ENCODE measurements around the gene CXorf38.

CXorf38 gene, protein sequence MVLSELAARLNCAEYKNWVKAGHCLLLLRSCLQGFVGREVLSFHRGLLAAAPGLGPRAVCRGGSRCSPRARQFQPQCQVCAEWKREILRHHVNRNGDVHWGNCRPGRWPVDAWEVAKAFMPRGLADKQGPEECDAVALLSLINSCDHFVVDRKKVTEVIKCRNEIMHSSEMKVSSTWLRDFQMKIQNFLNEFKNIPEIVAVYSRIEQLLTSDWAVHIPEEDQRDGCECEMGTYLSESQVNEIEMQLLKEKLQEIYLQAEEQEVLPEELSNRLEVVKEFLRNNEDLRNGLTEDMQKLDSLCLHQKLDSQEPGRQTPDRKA

GRCh38 chrX:40647307-40648197 is at the start of gene CXorf38:
Gene CXorf38, minus strand, starts transcription at chrX:40647561. Its CDS starts 41 bp downstream, at chrX:40647520.
- DNase-seq: peak; percentile 91

GRCh38 chrX:40694802-40695201 is 47.4 kb upstream of the CXorf38 start:
- DNase-seq: no peak

DNA sequence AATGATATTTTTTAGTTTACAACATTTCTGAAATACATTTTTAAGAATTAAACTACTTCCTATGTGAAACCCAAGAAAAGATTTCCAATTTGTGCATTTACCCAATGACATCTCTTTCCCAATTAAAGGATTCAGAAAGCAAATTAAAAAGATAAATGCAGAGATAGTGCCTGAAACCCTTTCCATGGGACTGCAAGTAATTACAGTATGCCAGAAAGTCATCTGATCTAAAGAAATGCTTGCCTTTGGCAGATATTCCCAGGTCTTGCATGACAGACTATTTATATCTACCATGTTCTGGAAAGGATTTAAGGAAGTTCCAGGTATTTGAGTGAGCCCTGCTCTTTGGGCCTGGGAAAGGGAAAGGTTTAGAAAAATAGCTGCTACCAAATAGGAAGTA is 41.6 kb upstream of the CXorf38 start:
- no peak for DNase-seq

GRCh38 chrX:40687169-40687568 is 39.8 kb upstream of the CXorf38 start:
- DNase-seq: no peak

- no peak for DNase-seq
These were observed 38.1 kb upstream of the CXorf38 start for GRCh38 chrX:40685362-40685918.

DNA sequence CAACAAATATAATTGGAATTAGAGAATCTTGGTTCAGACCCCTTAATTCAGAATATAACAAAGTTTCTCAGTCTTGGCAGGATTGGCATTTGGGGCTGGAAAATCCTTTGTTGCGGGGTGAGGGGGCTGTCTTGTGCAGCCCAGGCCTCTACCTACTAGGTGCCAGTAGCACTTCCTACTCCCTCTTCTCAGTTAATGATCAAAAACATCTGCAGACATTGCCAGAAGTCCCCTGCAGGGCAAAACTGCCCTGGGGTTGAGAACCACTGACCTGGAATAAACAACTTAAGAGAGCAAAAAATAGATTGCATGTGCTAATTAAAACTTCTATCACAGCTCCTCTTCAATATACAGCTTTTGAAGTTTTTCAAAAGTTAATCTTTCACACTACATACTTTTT is 36.7 kb upstream of the CXorf38 start:
- no peak for DNase-seq

DNA sequence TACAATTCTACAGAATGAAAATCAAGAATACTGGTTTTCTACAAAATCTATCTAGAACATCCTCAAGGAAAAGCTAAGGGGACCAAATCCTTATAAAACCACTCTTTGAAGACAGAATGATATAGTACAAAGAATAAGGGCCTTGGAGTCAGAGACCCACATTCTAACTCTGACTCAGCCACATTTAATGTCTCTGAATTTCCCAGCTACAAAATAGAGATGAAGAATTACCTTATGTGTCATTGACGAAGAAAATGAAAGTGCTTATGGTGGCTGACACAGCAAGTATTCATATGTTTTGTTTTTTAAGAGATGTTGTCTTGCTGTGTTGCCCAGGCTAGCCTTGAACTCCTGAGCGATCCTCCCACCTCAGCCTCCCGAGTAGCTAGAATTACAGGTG is 35.9 kb upstream of the CXorf38 start:
- DNase-seq: no peak

- no peak for DNase-seq
These were observed 23.8 kb upstream of the CXorf38 start for GRCh38 chrX:40671126-40671525.

DNA sequence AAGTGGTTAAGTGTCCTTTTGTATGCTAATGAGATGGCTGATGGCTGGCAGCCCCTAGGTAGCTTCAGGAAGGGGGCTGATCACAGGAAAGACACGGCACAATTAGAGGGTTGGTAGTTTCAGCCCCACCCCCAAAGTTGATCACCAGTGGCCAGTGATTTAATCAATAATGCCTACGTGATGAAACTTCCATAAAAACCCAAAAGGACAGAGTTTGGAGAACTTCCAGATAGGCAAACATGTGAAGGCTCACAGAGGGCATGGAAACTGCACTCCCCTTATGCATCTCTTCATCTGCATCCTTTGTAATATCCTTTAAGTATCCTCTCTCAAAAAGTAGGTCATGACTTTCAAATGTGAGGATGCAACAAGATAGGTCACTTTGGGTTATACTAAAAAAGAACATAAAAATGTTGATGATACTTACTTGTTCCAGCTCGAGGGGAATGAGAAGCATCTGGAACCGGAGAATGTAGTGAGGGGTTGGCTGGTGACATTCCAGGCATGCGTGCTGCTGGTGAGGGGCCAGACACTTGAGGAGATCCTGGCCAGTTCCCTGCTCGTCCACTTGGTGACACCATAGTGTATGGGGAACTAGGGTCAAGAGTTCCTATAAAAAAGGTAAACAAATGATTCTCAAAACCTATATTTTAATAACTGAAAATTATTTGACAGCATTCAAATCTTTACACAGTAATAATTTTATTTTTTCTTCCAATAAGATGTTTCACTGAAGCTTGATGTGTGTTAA is 16.7 kb upstream of the CXorf38 start:
- no peak for DNase-seq

GRCh38 chrX:40663078-40663740 is 15.8 kb upstream of the CXorf38 start:
- no peak for DNase-seq

GRCh38 chrX:40661489-40661888 is 14.1 kb upstream of the CXorf38 start:
- no peak for DNase-seq

- DNase-seq: no peak
These were observed 13.0 kb upstream of the CXorf38 start for GRCh38 chrX:40660381-40660780.

- no peak for DNase-seq
These were observed 6.2 kb upstream of the CXorf38 start for GRCh38 chrX:40653535-40653934.

GRCh38 chrX:40652664-40653063 is 5.3 kb upstream of the CXorf38 start:
- no peak for DNase-seq

- peak; percentile 58 for DNase-seq
These were observed 4.4 kb upstream of the CXorf38 start for GRCh38 chrX:40651620-40652223.

DNA sequence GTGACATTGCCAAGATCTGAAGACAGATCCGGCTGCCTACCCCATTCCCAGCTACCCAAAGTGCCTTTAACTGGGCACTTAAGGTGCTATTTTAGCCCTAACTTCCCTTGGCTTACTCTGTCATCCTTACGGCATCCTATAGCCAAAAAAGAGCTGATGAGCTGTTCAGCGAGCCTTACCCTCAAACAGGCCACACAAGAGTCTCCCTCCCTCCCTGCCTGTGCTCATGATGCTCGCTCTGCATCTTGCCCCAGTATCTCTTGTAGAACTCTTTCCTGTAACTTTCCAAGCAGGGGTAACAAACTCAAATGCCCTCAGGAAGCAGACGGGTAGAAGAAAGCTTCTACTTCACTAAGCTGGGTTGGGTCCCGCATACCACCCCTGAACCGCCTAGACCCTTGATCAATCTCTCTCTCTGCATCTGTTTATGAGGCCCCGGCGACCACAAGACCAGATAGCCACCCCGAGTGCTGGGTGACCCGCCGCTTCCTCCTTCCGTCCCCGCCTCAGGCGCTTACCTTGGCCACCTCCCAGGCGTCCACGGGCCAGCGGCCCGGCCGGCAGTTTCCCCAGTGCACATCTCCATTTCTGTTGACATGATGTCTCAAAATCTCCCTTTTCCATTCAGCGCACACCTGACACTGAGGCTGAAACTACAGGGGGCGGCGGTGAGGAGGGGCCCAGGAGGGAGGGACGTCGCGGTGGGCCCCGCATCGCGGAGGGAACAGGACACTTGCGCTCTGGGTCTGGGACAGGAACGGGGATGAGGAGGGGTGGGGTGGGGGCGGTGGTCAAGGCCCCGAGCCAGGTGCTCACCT is 663 bp downstream of the CXorf38 start:
- DNase-seq: peak; percentile 29

GRCh38 chrX:40644821-40645358 is 2.5 kb downstream of the CXorf38 start:
- DNase-seq: peak; percentile 13

- DNase-seq: no peak
These were observed 3.2 kb downstream of the CXorf38 start for GRCh38 chrX:40644176-40644575.

DNA sequence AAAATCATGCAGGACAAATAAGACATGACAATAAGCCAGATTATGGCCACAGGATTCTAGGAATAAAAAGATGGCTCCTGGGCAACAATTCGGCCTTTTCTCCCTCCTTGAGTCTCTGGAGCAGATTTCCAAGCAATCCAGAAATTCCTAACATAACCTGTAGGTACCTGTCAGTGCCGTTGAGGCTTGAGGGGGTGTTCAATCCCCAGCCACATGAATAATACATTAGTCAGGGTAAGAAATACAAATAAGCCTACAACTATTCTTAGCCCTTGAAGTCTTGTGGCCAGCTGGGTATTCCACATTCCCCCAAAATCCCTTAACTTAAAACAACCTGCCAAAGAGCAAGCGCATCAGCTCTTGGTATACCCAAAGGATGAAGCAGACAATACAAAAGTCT is 9.7 kb downstream of the CXorf38 start:
- no peak for DNase-seq

GRCh38 chrX:40632199-40632598 is 15.2 kb downstream of the CXorf38 start:
- no peak for DNase-seq

DNA sequence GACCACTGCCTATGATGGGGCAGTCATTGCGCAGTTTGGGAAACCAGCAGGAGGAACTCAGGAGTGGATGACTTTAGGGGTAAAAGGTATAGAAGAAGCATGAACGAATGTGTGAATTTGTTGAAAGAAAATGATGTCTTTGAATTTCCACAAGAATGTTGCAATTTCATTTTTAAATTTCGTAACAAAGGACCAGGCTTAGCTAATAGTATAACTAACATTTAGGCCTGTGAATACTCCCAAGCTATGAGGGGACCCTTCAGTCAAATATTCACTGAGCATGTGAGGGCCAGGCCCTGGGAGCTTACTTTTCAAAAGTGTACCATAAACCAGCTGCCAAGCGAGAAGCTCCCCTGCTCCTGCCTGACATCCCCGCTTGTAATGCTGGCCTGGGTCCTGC is 18.9 kb downstream of the CXorf38 start:
- no peak for DNase-seq
